Natural killer cell (primary cell): ENCODE results near the gene ZNF227. TPM values are rescaled to one million over a fixed set of nuclear protein-coding genes. Genes with fewer than 3 reads are reported as not detected.

ENCODE experiments used
- ATAC-seq, 3 donors: fragments of 150-1000 bp in 2 of 3; fragments of 200-7000 bp in 1 of 3; cut with Tn5 transposase; 1 replicate in 1 of 3; 2 replicates in 2 of 3; pipeline ENCODE4 v1.10.0; 2021; ENCODE audit warnings: mild to moderate bottlenecking in 2 of 3, moderate library complexity in 2 of 3
- DNase-seq, 2 donors: peaks; one replicate each; pipeline versions ENCODE4 v3.0.0 to v3.0.0-alpha.2; 2013 to 2021; ENCODE audit warnings: mixed read lengths in 1 of 2
- H3K27ac ChIP-seq: one replicate; pipeline ENCODE4 v1.5.1; 2013; ENCODE audit warnings: mild to moderate bottlenecking, low read length
- H3K27me3 ChIP-seq: one replicate; pipeline ENCODE4 v1.6.1; 2013; ENCODE audit warnings: low read length; ENCODE audit not compliant: control insufficient read depth, insufficient read depth
- H3K36me3 ChIP-seq: one replicate; pipeline ENCODE4 v1.6.1; 2013; ENCODE audit warnings: low read length; ENCODE audit not compliant: control insufficient read depth, insufficient read depth
- H3K4me1 ChIP-seq: one replicate; pipeline ENCODE4 v1.6.1; 2013; ENCODE audit warnings: low read length; ENCODE audit not compliant: control insufficient read depth, insufficient read depth
- H3K4me3 ChIP-seq: one replicate; pipeline ENCODE4 v1.5.1; 2013; ENCODE audit warnings: low read length
- H3K9me3 ChIP-seq: one replicate; pipeline ENCODE4 v1.6.1; 2013; ENCODE audit warnings: low read length; ENCODE audit not compliant: control insufficient read depth, insufficient read depth
- H3K27ac Mint-ChIP-seq, 2 donors: one replicate each; pipeline ENCODE4 v1.8.0; 2022; ENCODE audit warnings: mild to moderate bottlenecking in 2 of 2, mixed read lengths in 2 of 2, moderate library complexity in 1 of 2
- H3K27me3 Mint-ChIP-seq, 2 donors: one replicate each; pipeline ENCODE4 v1.8.0; 2022; ENCODE audit warnings: low read depth in 2 of 2, mixed read lengths in 2 of 2
- H3K36me3 Mint-ChIP-seq: one replicate; pipeline ENCODE4 v1.8.0; 2022; ENCODE audit warnings: mixed read lengths
- H3K4me1 Mint-ChIP-seq, 2 donors: one replicate each; pipeline ENCODE4 v1.8.0; 2022; ENCODE audit warnings: mixed read lengths in 2 of 2
- H3K4me3 Mint-ChIP-seq: one replicate; pipeline ENCODE4 v1.8.0; 2022; ENCODE audit warnings: mild to moderate bottlenecking, moderate library complexity, mixed read lengths
- H3K9me3 Mint-ChIP-seq, 2 donors: one replicate each; pipeline ENCODE4 v1.8.0; 2022; ENCODE audit warnings: mixed read lengths in 2 of 2
- CTCF ChIP-seq: fragments of 200-600 bp; IDR thresholded peaks from one replicate; pipeline ENCODE4 v1.8.0; 2022; ENCODE audit warnings: antibody characterized with exemption
- WGBS: methylation state at CpG from one replicate; pipeline ENCODE4 v1.1.7; 2013; ENCODE audit warnings: missing lambda C conversion rate; ENCODE audit not compliant: insufficient coverage; 5-methylcytosine and 5-hydroxymethylcytosine counted together
- intact Hi-C: fragments of 100-400 bp; cut with micrococcal nuclease; formaldehyde crosslinking; loops from one replicate; pipeline ENCODE4 v1.14.2; 2022
- total RNA-seq, 4 donors: library from RNA; stranded (reverse); fragments of 120-200 nt in 1 of 4; gene quantifications; one replicate each; pipeline versions ENCODE4 v1.2.3 to v1.2.4, GENCODE V29; 2013 to 2022

The ZNF227 gene
- total RNA-seq, 3 donors from 2014 or later (not counting 1 experiment from before 2014, with no cell fraction given), result 21.0 to 32.3 (median 23.4) TPM

GRCh38 chr19:44284968-44285367 is 72.6 kb downstream of the ZNF227 start:
- no peaks in the 10 kb centered on the region for H3K4me1 ChIP-seq
- H3K9me3 ChIP-seq, result peaks cover 63% of the 10 kb centered on the region

More at GRCh38 chr19:44284968-44285367, 72.6 kb downstream of the ZNF227 start:
- Mint-ChIP-seq H3K9me3 (peaks cover 25 to 34% of the 10 kb centered on the region in 2 donors), H3K4me1 (peaks cover 0 to 6% of the 10 kb centered on the region in 2 donors), H3K27me3 (no peaks in the 10 kb centered on the region), H3K27ac (no peak overlapping the region), H3K36me3 (peaks cover 55% of the 10 kb centered on the region), H3K4me3 (no peak overlapping the region)
- Histone ChIP-seq H3K4me3 (no peak overlapping the region), H3K27me3 (no peaks in the 10 kb centered on the region), H3K27ac (no peak overlapping the region), H3K36me3 (peaks cover 26% of the 10 kb centered on the region)
- DNase-seq, result no peak
- ATAC-seq, result no peak
- TF ChIP-seq CTCF, result no peak
- 91% methylated on average over 4 of the region's 4 CpGs for WGBS
- intact Hi-C loops, result no loop called here

Other genes starting within 250 kb of the ZNF227 start
- gene ZNF155, start 228.3 kb upstream of the ZNF227 start, total RNA-seq, result 1 to 10 TPM; 5.1 to 8.5 (median 6.5) TPM
- 1 to 10 TPM; 2.3 to 6.3 (median 3.4) TPM for gene ZNF230, start 209.6 kb upstream of the ZNF227 start, total RNA-seq
- gene ZNF222, start 187.2 kb upstream of the ZNF227 start, total RNA-seq, result 1 to 10 TPM; 5.6 to 7.6 (median 5.7) TPM
- 1 to 10 TPM in 2 of 3 donors, under 1 TPM in 1; 0.94 to 3.3 (median 2.9) TPM for gene ZNF223, start 160.5 kb upstream of the ZNF227 start, total RNA-seq
- 1 to 10 TPM; 3.2 to 4.6 (median 3.8) TPM for gene ZNF284, start 140.4 kb upstream of the ZNF227 start, total RNA-seq
- 10 to 100 TPM; 52.2 to 57.6 (median 56.0) TPM for gene ZNF224, start 118.2 kb upstream of the ZNF227 start, total RNA-seq
- 1 to 10 TPM; 1.5 to 3.6 (median 3.0) TPM for gene ZNF225, start 99.1 kb upstream of the ZNF227 start, total RNA-seq
- gene ZNF234, start 71.0 kb upstream of the ZNF227 start, total RNA-seq, result 1 to 10 TPM; 3.9 to 7.5 (median 5.5) TPM
- gene ZNF226, start 47.4 kb upstream of the ZNF227 start, total RNA-seq, result 10 to 100 TPM; 11.1 to 16.0 (median 15.0) TPM
- under 1 TPM; 0.14 to 0.39 (median 0.20) TPM for gene ZNF233, start 47.4 kb downstream of the ZNF227 start, total RNA-seq
- gene ZNF235, start 92.5 kb downstream of the ZNF227 start, total RNA-seq, result 10 to 100 TPM in 1 of 3 donors, 1 to 10 TPM in 2; 6.7 to 11.6 (median 8.1) TPM
- gene ZNF112, start 144.1 kb downstream of the ZNF227 start, total RNA-seq, result under 1 TPM in 1 of 3 donors, not detected in 2; 0.39 TPM
- gene ZNF285, start 189.1 kb downstream of the ZNF227 start, total RNA-seq, result 1 to 10 TPM in 1 of 3 donors, under 1 TPM in 2; 0.82 to 2.2 (median 0.88) TPM
- gene ZNF229, start 235.9 kb downstream of the ZNF227 start, total RNA-seq, result under 1 TPM in 2 of 3 donors, not detected in 1; 0.09 to 0.15 TPM